ENCODE data around the gene CCNI2.

The CCNI2 gene

GRCh38 chr5:132770476-132771159, 23.4 kb downstream of the CCNI2 start:
- FAIRE-seq (no peak), DNase-seq (ENCODE audit: insufficient read length) (no peak)
- TF ChIP-seq POLR2AphosphoS5 (IDR thresholded peaks at IDR 0.05; ENCODE audit: low read depth, low read length) (no peak), TAF1 (IDR thresholded peaks at IDR 0.05; ENCODE audit: borderline replicate concordance, low read depth, low read length) (no peak), POLR2A (IDR thresholded peaks at IDR 0.05; ENCODE audit: low read depth, low read length) (no peak)

- TF ChIP-seq POLR2A (IDR thresholded peaks at IDR 0.05; ENCODE audit: low read depth, low read length): no peak
- TF ChIP-seq TAF1 (IDR thresholded peaks at IDR 0.05; ENCODE audit: borderline replicate concordance, low read depth, low read length): no peak
- TF ChIP-seq POLR2AphosphoS5 (IDR thresholded peaks at IDR 0.05; ENCODE audit: low read depth, low read length): no peak
- no peak for FAIRE-seq
- DNase-seq (ENCODE audit: insufficient read length): no peak
Measured at GRCh38 chr5:132771503-132771998, 24.3 kb downstream of the CCNI2 start.

- TF ChIP-seq TAF1 (IDR thresholded peaks at IDR 0.05; ENCODE audit: borderline replicate concordance, low read depth, low read length) (no peak), POLR2AphosphoS5 (IDR thresholded peaks at IDR 0.05; ENCODE audit: low read depth, low read length) (no peak), POLR2A (IDR thresholded peaks at IDR 0.05; ENCODE audit: low read depth, low read length) (no peak)
Measured at GRCh38 chr5:132772291-132773070, 25.3 kb downstream of the CCNI2 start.

GRCh38 chr5:132773114-132773513, 25.9 kb downstream of the CCNI2 start:
- no peak for TF ChIP-seq POLR2AphosphoS5 (IDR thresholded peaks at IDR 0.05; ENCODE audit: low read depth, low read length)
- no peak for TF ChIP-seq POLR2A (IDR thresholded peaks at IDR 0.05; ENCODE audit: low read depth, low read length)
- TF ChIP-seq TAF1 (IDR thresholded peaks at IDR 0.05; ENCODE audit: borderline replicate concordance, low read depth, low read length): no peak
- DNase-seq (ENCODE audit: insufficient read length) (no peak), FAIRE-seq (no peak)

More at GRCh38 chr5:132772291-132773070, 25.3 kb downstream of the CCNI2 start:
- FAIRE-seq (no peak), DNase-seq (ENCODE audit: insufficient read length) (no peak)

GRCh38 chr5:132773601-132774355, 26.6 kb downstream of the CCNI2 start:
- no peak for TF ChIP-seq TAF1 (IDR thresholded peaks at IDR 0.05; ENCODE audit: borderline replicate concordance, low read depth, low read length)
- no peak for TF ChIP-seq POLR2AphosphoS5 (IDR thresholded peaks at IDR 0.05; ENCODE audit: low read depth, low read length)
- TF ChIP-seq POLR2A (IDR thresholded peaks at IDR 0.05; ENCODE audit: low read depth, low read length): no peak
- FAIRE-seq (no peak), DNase-seq (ENCODE audit: insufficient read length) (no peak)

GRCh38 chr5:132774406-132774805, 27.2 kb downstream of the CCNI2 start:
- DNase-seq (ENCODE audit: insufficient read length) (no peak), FAIRE-seq (no peak)
- TF ChIP-seq TAF1 (IDR thresholded peaks at IDR 0.05; ENCODE audit: borderline replicate concordance, low read depth, low read length) (no peak), POLR2A (IDR thresholded peaks at IDR 0.05; ENCODE audit: low read depth, low read length) (no peak), POLR2AphosphoS5 (IDR thresholded peaks at IDR 0.05; ENCODE audit: low read depth, low read length) (no peak)

GRCh38 chr5:132774896-132775295, 27.7 kb downstream of the CCNI2 start:
- TF ChIP-seq POLR2AphosphoS5 (IDR thresholded peaks at IDR 0.05; ENCODE audit: low read depth, low read length) (no peak), POLR2A (IDR thresholded peaks at IDR 0.05; ENCODE audit: low read depth, low read length) (no peak), TAF1 (IDR thresholded peaks at IDR 0.05; ENCODE audit: borderline replicate concordance, low read depth, low read length) (no peak)

GRCh38 chr5:132775476-132775961, 28.3 kb downstream of the CCNI2 start:
- TF ChIP-seq TAF1 (IDR thresholded peaks at IDR 0.05; ENCODE audit: borderline replicate concordance, low read depth, low read length): no peak
- TF ChIP-seq POLR2A (IDR thresholded peaks at IDR 0.05; ENCODE audit: low read depth, low read length): no peak
- TF ChIP-seq POLR2AphosphoS5 (IDR thresholded peaks at IDR 0.05; ENCODE audit: low read depth, low read length): no peak
- DNase-seq (ENCODE audit: insufficient read length) (no peak), FAIRE-seq (no peak)

More at GRCh38 chr5:132774896-132775295, 27.7 kb downstream of the CCNI2 start:
- FAIRE-seq (no peak), DNase-seq (ENCODE audit: insufficient read length) (no peak)

GRCh38 chr5:132776131-132776937, 29.1 kb downstream of the CCNI2 start:
- no peak for TF ChIP-seq TAF1 (IDR thresholded peaks at IDR 0.05; ENCODE audit: borderline replicate concordance, low read depth, low read length)
- TF ChIP-seq POLR2AphosphoS5 (IDR thresholded peaks at IDR 0.05; ENCODE audit: low read depth, low read length): no peak
- TF ChIP-seq POLR2A (IDR thresholded peaks at IDR 0.05; ENCODE audit: low read depth, low read length): no peak
- DNase-seq (ENCODE audit: insufficient read length) (peak; percentile 51), FAIRE-seq (peak; percentile 30)

GRCh38 chr5:132776938-132777208, 29.6 kb downstream of the CCNI2 start:
- FAIRE-seq (no peak), DNase-seq (ENCODE audit: insufficient read length) (no peak)
- no peak for TF ChIP-seq POLR2AphosphoS5 (IDR thresholded peaks at IDR 0.05; ENCODE audit: low read depth, low read length)
- TF ChIP-seq TAF1 (IDR thresholded peaks at IDR 0.05; ENCODE audit: borderline replicate concordance, low read depth, low read length): no peak
- no peak for TF ChIP-seq POLR2A (IDR thresholded peaks at IDR 0.05; ENCODE audit: low read depth, low read length)

All from GM12892 (cell line).